Upper lobe of right lung (tissue), 1 donor: Measurements from ENCODE around the gene PTPRF. TPM values are rescaled to one million over a fixed set of nuclear protein-coding genes. Genes with fewer than 3 reads are reported as not detected.

Source experiments
- ATAC-seq: fragments of 200-7000 bp; cut with Tn5 transposase; one replicate; pipeline ENCODE4 v1.9.1; 2020; ENCODE audit warnings: mild to moderate bottlenecking, moderate library complexity
- DNase-seq: peaks from one replicate; pipeline ENCODE4 v3.0.0-alpha.2; 2020
- H3K27ac ChIP-seq: fragments of 200-600 bp; one replicate; pipeline ENCODE4 v1.8.0; 2022
- H3K27me3 ChIP-seq: fragments of 200-600 bp; one replicate; pipeline ENCODE4 v1.8.0; 2022; ENCODE audit warnings: mild to moderate bottlenecking
- H3K36me3 ChIP-seq: fragments of 200-600 bp; one replicate; pipeline ENCODE4 v1.8.0; 2022
- H3K4me1 ChIP-seq: fragments of 200-600 bp; one replicate; pipeline ENCODE4 v1.8.0; 2022
- H3K4me3 ChIP-seq: fragments of 200-600 bp; one replicate; pipeline ENCODE4 v1.8.0; 2022; ENCODE audit warnings: mild to moderate bottlenecking
- H3K9me3 ChIP-seq: fragments of 200-600 bp; one replicate; pipeline ENCODE4 v1.8.0; 2022
- CTCF ChIP-seq: fragments of 200-600 bp; IDR thresholded peaks from one replicate; pipeline ENCODE4 v1.8.0; 2022; ENCODE audit warnings: antibody characterized with exemption
- intact Hi-C: fragments of 100-400 bp; cut with DNase I; formaldehyde crosslinking; loops from one replicate; pipeline ENCODE4 v1.11.0; 2022
- total RNA-seq: library from RNA; stranded (reverse); fragmentation: NEBNext Ultra II Directional; extraction: Animal tissue kit (Norgen Biotek cat#: 25700); gene quantifications from one replicate; pipeline ENCODE4 v1.2.1, GENCODE V29; 2021
- donor health status: DM: no; HTN: yes; CAD: no; lungs with severe emphysema.

PTPRF gene
- total RNA-seq, 1 donor from 2014 or later: 199 TPM

GRCh38 chr1:43503534-43503933, 27.1 kb upstream of the PTPRF start:
- TF ChIP-seq CTCF: no peak
- no peak overlapping the region for H3K4me3 ChIP-seq
- no peak for ATAC-seq
- no peak for DNase-seq
- no peaks in the 10 kb centered on the region for H3K36me3 ChIP-seq
- no peaks in the 10 kb centered on the region for H3K4me1 ChIP-seq
- H3K9me3 ChIP-seq: no peaks in the 10 kb centered on the region
- no peak overlapping the region for H3K27ac ChIP-seq
- intact Hi-C loops: no loop called here
- no peaks in the 10 kb centered on the region for H3K27me3 ChIP-seq

- intact Hi-C loops: no loop called here
- H3K9me3 ChIP-seq: no peaks in the 10 kb centered on the region
- TF ChIP-seq CTCF: no peak
Observed at GRCh38 chr1:43505077-43505780, 25.5 kb upstream of the PTPRF start.

GRCh38 chr1:43506233-43506632, 24.4 kb upstream of the PTPRF start:
- no peak for TF ChIP-seq CTCF

More at GRCh38 chr1:43505077-43505780, 25.5 kb upstream of the PTPRF start:
- ATAC-seq (no peak), DNase-seq (no peak)
- Histone ChIP-seq H3K4me1 (no peaks in the 10 kb centered on the region), H3K27ac (no peak overlapping the region), H3K4me3 (no peak overlapping the region), H3K36me3 (no peaks in the 10 kb centered on the region), H3K27me3 (no peaks in the 10 kb centered on the region)

GRCh38 chr1:43507296-43508295, 23.1 kb upstream of the PTPRF start:
- no peak for TF ChIP-seq CTCF
- DNase-seq: no peak
- ATAC-seq: no peak

More at GRCh38 chr1:43506233-43506632, 24.4 kb upstream of the PTPRF start:
- intact Hi-C loops: no loop called here
- DNase-seq: no peak
- no peaks in the 10 kb centered on the region for H3K4me1 ChIP-seq
- no peak overlapping the region for H3K27ac ChIP-seq
- H3K36me3 ChIP-seq: no peaks in the 10 kb centered on the region
- H3K27me3 ChIP-seq: no peaks in the 10 kb centered on the region
- no peaks in the 10 kb centered on the region for H3K9me3 ChIP-seq
- no peak for ATAC-seq
- no peak overlapping the region for H3K4me3 ChIP-seq

GRCh38 chr1:43509007-43509739, 21.5 kb upstream of the PTPRF start:
- H3K36me3 ChIP-seq: no peaks in the 10 kb centered on the region
- H3K27me3 ChIP-seq: no peaks in the 10 kb centered on the region
- H3K4me1 ChIP-seq: no peaks in the 10 kb centered on the region
- TF ChIP-seq CTCF: no peak
- no peak for ATAC-seq
- H3K9me3 ChIP-seq: no peaks in the 10 kb centered on the region
- intact Hi-C loops: no loop called here
- no peak overlapping the region for H3K4me3 ChIP-seq
- no peak overlapping the region for H3K27ac ChIP-seq
- no peak for DNase-seq

More at GRCh38 chr1:43507296-43508295, 23.1 kb upstream of the PTPRF start:
- Histone ChIP-seq H3K36me3 (no peaks in the 10 kb centered on the region), H3K27ac (no peak overlapping the region), H3K27me3 (no peaks in the 10 kb centered on the region), H3K4me3 (no peak overlapping the region), H3K9me3 (no peaks in the 10 kb centered on the region), H3K4me1 (no peaks in the 10 kb centered on the region)
- intact Hi-C loops: no loop called here
